ENCODE results near the gene JARID2. TPM values are rescaled to one million over a fixed set of nuclear protein-coding genes. Genes with fewer than 3 reads are reported as not detected.

JARID2 gene
- total RNA-seq, 1 donor from 2014 or later, result 43.9 TPM

DNA sequence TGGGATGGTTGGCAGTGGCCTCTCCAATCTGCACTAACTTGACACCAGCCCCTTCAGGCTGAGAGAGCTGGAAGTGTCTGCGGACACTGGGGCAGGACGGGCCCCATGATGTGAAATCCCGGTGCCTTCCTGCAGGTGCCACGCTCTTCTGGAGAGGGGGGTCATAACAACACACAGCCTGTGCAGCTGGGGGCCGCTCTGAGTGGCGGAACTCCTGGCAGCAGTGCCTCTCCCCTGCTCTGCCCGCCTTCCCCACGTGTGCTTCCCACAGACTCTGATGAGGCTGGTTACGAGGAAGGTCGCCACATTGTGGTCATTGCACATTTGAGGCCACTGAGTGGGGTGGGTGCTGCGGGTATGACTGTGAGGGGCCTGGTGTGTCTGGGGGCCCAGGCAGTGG is 271.7 kb downstream of the JARID2 start:
- no peak for DNase-seq (ENCODE audit: extremely low spot score, unreplicated experiment)
- Mint-ChIP-seq H3K4me1 (ENCODE audit: unreplicated experiment) (no peaks in the 10 kb centered on the region), H3K9me3 (no peaks in the 10 kb centered on the region), H3K27me3 (no peaks in the 10 kb centered on the region), H3K27ac (no peak overlapping the region), H3K36me3 (peaks cover 53% of the 10 kb centered on the region), H3K4me3 (no peak overlapping the region)
- TF ChIP-seq, protein P1, sequence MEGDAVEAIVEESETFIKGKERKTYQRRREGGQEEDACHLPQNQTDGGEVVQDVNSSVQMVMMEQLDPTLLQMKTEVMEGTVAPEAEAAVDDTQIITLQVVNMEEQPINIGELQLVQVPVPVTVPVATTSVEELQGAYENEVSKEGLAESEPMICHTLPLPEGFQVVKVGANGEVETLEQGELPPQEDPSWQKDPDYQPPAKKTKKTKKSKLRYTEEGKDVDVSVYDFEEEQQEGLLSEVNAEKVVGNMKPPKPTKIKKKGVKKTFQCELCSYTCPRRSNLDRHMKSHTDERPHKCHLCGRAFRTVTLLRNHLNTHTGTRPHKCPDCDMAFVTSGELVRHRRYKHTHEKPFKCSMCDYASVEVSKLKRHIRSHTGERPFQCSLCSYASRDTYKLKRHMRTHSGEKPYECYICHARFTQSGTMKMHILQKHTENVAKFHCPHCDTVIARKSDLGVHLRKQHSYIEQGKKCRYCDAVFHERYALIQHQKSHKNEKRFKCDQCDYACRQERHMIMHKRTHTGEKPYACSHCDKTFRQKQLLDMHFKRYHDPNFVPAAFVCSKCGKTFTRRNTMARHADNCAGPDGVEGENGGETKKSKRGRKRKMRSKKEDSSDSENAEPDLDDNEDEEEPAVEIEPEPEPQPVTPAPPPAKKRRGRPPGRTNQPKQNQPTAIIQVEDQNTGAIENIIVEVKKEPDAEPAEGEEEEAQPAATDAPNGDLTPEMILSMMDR (conservative IDR thresholded peaks at IDR 0.05), result no peak

- Mint-ChIP-seq H3K9me3 (no peaks in the 10 kb centered on the region), H3K36me3 (peaks cover 56% of the 10 kb centered on the region), H3K27ac (no peak overlapping the region), H3K4me3 (no peak overlapping the region), H3K27me3 (no peaks in the 10 kb centered on the region), H3K4me1 (ENCODE audit: unreplicated experiment) (no peaks in the 10 kb centered on the region)
- no peak for DNase-seq (ENCODE audit: extremely low spot score, unreplicated experiment)
- TF ChIP-seq, protein P1 (conservative IDR thresholded peaks at IDR 0.05), result no peak
These were observed 272.2 kb downstream of the JARID2 start for GRCh38 chr6:15518057-15518456.

DNA sequence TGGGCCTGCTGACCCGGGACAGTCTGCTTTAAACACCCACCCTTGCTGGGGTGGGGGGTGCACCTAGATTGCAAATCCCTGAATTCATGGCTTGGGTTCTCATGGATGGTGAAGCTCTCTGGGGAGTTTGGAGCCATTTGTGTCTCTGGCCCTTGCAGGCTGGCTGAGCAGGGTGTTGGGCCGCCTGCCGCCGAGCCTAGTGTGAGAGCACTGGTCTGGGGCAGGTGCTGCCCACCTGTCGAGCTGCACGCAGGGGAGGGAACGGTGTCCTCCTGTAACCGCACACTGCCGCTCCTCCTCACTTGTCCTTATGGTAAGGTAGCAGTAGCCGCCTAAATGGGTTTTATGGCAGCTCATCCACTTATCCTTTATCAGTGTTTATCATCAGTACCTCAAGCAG is 273.0 kb downstream of the JARID2 start:
- H3K27me3 Mint-ChIP-seq, result no peaks in the 10 kb centered on the region
- peaks cover 64% of the 10 kb centered on the region for H3K36me3 Mint-ChIP-seq
- H3K4me3 Mint-ChIP-seq, result no peak overlapping the region
- H3K4me1 Mint-ChIP-seq (ENCODE audit: unreplicated experiment), result no peaks in the 10 kb centered on the region
- no peak overlapping the region for H3K27ac Mint-ChIP-seq
- peaks cover 4% of the 10 kb centered on the region for H3K9me3 Mint-ChIP-seq
- no peak for DNase-seq (ENCODE audit: extremely low spot score, unreplicated experiment)
- TF ChIP-seq, protein P1 (conservative IDR thresholded peaks at IDR 0.05), result no peak

DNA sequence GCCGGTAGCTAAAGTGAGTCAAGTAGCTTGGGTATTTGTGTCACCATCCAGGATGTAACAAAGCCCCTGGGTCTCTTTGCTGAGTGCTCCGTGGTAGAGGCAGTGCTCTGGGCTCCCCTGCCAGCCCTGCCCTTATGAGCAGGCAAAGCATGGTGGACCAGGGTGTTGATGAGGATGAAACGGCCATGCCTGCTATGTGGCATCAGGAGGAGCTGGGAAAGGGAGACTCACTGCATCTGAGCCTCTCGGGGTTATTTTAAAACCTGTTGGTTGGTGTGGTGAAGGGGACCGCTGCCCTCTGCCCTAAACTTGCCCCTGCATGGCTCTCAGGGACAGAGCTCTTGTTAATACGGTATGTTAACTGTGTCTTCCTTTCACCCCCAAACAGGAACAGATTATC is 273.8 kb downstream of the JARID2 start:
- Mint-ChIP-seq H3K36me3 (peaks cover 65% of the 10 kb centered on the region), H3K9me3 (peaks cover 4% of the 10 kb centered on the region), H3K27ac (no peak overlapping the region), H3K4me1 (ENCODE audit: unreplicated experiment) (no peaks in the 10 kb centered on the region), H3K27me3 (no peaks in the 10 kb centered on the region), H3K4me3 (no peak overlapping the region)
- DNase-seq (ENCODE audit: extremely low spot score, unreplicated experiment), result no peak
- TF ChIP-seq, protein P1 (conservative IDR thresholded peaks at IDR 0.05), result no peak

DNA sequence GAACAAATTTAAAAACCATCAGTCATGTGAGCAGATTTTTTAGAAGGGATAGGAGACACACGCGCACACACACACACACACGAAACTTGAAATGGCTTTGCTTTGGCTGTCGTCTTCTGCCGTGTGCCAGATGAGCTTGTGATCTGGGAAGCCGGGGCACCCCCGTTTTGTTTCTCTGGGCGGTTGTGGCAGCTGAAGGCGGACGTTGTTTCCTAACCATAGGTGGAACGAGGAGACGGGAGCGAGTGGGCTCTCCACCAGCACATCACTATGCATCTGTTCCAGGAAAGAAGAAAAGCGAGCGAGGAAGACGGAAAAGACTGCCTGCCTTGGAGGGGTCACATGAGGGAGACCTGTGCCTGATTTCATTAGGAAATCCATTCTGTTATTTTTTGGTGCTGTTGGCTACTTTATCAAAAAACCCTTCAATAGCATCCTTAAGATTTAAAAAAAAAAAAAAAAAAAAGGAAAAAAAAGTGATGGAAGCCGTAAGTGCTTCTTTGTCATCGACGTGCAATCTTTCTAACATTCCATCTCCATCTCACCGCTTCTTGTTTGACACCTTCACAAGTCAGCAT is 274.8 kb downstream of the JARID2 start:
- Mint-ChIP-seq H3K4me1 (ENCODE audit: unreplicated experiment) (no peaks in the 10 kb centered on the region), H3K4me3 (no peak overlapping the region), H3K27ac (no peak overlapping the region), H3K36me3 (peaks cover 68% of the 10 kb centered on the region), H3K9me3 (peaks cover 10% of the 10 kb centered on the region), H3K27me3 (no peaks in the 10 kb centered on the region)
- no peak for DNase-seq (ENCODE audit: extremely low spot score, unreplicated experiment)
- TF ChIP-seq, protein P1 (conservative IDR thresholded peaks at IDR 0.05), result no peak

GRCh38 chr6:15521582-15521981 is 275.7 kb downstream of the JARID2 start:
- H3K9me3 Mint-ChIP-seq, result peaks cover 16% of the 10 kb centered on the region
- H3K4me1 Mint-ChIP-seq (ENCODE audit: unreplicated experiment), result no peaks in the 10 kb centered on the region
- no peak for DNase-seq (ENCODE audit: extremely low spot score, unreplicated experiment)
- H3K27ac Mint-ChIP-seq, result no peak overlapping the region
- H3K27me3 Mint-ChIP-seq, result no peaks in the 10 kb centered on the region
- H3K4me3 Mint-ChIP-seq, result no peak overlapping the region
- TF ChIP-seq, protein P1 (conservative IDR thresholded peaks at IDR 0.05), result no peak
- peaks cover 71% of the 10 kb centered on the region for H3K36me3 Mint-ChIP-seq
